GM21360 (cell line): ENCODE measurements around the gene POU2F3.
"Not testable (repeated sequence)": the region's sequence is repeated elsewhere in the genome, so short reads cannot be mapped to it uniquely, and the experiment has no call there.

Experiments used
- ATAC-seq: cut with Tn5 transposase; IDR thresholded peaks from one replicate; pipeline ENCODE4 v1.9.1; 2021; ENCODE audit warnings: mild to moderate bottlenecking, moderate library complexity; ENCODE audit not compliant: unreplicated experiment

The POU2F3 gene

GRCh38 chr11:120248551-120249278 is 8.8 kb downstream of the POU2F3 start:
- ATAC-seq: peak; percentile 69

GRCh38 chr11:120249279-120250262 is 9.6 kb downstream of the POU2F3 start:
- ATAC-seq: no peak

GRCh38 chr11:120253377-120253776 is 13.4 kb downstream of the POU2F3 start:
- not testable (repeated sequence) for ATAC-seq

- ATAC-seq: no peak
Observed at GRCh38 chr11:120254788-120255518, 15.0 kb downstream of the POU2F3 start.

- ATAC-seq: no peak
Observed at GRCh38 chr11:120255519-120255866, 15.6 kb downstream of the POU2F3 start.

- no peak for ATAC-seq
Observed at GRCh38 chr11:120256178-120256577, 16.2 kb downstream of the POU2F3 start.

- ATAC-seq: no peak
Observed at GRCh38 chr11:120256779-120257178, 16.8 kb downstream of the POU2F3 start.

- ATAC-seq: no peak
Observed at GRCh38 chr11:120257346-120257745, 17.4 kb downstream of the POU2F3 start.

- no peak for ATAC-seq
Observed at GRCh38 chr11:120258661-120259060, 18.7 kb downstream of the POU2F3 start.

GRCh38 chr11:120259241-120259640 is 19.3 kb downstream of the POU2F3 start:
- no peak for ATAC-seq

- no peak for ATAC-seq
Observed at GRCh38 chr11:120259988-120260565, 20.1 kb downstream of the POU2F3 start.

GRCh38 chr11:120260616-120261015 is 20.7 kb downstream of the POU2F3 start:
- ATAC-seq: no peak

- ATAC-seq: no peak
Observed at GRCh38 chr11:120261321-120261720, 21.4 kb downstream of the POU2F3 start.

- no peak for ATAC-seq
Observed at GRCh38 chr11:120261931-120262330, 22.0 kb downstream of the POU2F3 start.

- no peak for ATAC-seq
Observed at GRCh38 chr11:120267319-120267718, 27.4 kb downstream of the POU2F3 start.

- no peak for ATAC-seq
Observed at GRCh38 chr11:120268686-120269085, 28.7 kb downstream of the POU2F3 start.

GRCh38 chr11:120270386-120270785 is 30.4 kb downstream of the POU2F3 start:
- ATAC-seq: no peak

GRCh38 chr11:120271672-120272071 is 31.7 kb downstream of the POU2F3 start:
- no peak for ATAC-seq

GRCh38 chr11:120272303-120272702 is 32.4 kb downstream of the POU2F3 start:
- ATAC-seq: no peak

GRCh38 chr11:120273432-120273831 is 33.5 kb downstream of the POU2F3 start:
- ATAC-seq: no peak

- ATAC-seq: not testable (repeated sequence)
Observed at GRCh38 chr11:120273956-120274355, 34.0 kb downstream of the POU2F3 start.
